Measurements from ENCODE around the gene TXNL1.

The TXNL1 gene

GRCh38 chr18:56570978-56571377, 67.4 kb downstream of the TXNL1 start:
- DNase-seq (ENCODE audit: low read depth in 2 of 2), result no peak

DNA sequence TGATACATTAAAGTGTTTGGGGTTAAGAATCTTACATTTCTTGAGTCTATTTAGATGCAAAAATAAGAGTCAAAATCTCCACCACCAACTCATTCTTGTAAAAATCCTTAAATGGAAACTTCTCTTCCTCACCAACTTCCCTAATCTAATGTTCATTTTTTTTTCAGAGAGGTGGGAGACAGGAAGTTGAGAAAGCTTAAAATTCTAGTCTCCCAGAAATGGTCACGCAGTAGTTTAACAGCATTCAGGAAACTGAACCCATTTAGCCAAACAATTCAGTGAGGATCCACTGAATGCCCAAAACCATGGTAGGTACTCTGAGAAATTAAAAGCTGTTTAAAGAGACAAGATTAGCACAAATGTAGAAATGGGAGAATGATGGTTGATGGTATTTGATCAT, 69.0 kb downstream of the TXNL1 start:
- no peak for DNase-seq (ENCODE audit: low read depth in 2 of 2)

DNA sequence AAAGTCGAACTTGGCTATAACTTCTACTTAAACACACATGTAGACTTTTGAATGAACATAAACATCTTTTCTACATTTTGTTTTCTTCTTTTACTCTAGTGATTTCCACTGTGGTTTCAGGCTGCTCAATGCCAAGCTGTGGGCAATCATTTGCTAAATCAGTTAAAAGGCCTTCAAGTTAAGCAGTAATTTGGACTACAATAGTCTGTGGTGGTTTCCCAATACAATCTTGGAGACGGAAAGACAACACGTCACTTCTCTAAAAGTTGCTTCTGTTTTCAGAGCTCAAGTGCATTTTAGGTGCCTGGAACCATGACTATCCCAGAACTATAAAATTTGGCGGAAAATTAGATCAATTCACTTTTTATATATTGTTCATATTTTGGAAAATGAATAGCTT, 69.4 kb downstream of the TXNL1 start:
- no peak for DNase-seq (ENCODE audit: low read depth in 2 of 2)

DNA sequence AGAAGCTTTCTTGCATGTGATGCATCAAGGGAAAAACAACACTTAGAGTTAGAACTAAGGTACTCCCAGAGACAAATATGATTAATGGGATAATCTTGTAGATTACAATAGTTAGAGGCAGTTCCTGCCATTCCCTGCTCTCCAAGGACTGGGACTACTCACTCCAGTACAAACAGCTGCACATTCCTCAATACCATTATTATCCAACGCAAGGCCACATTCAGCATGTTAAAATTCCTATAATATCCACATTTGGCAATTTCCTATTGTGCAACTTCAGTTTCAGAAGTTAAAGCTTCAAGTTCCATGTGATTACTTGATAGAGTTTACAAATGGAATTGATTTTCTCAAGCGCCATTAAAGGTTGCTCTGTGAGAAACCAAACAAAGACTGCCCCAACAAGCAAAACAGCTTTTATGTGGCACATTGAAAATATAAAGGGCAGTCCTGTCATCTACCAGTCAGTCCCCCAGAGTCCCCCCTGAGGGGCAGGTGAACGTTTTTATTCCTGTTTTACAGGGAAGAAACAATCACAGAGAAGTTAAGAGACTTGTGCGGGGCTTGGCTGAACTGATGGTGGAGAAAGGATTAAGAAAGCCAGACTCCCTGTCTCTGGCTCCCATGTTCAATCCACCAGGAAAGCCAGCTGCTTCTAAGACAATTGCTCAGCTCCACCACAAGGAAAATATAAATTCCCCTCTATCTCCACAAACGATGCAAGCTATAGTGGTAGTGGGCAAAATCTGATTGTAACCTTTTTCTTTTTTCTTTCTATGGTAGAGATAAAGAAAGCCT, 72.6 kb downstream of the TXNL1 start:
- no peak for DNase-seq (ENCODE audit: low read depth in 2 of 2)

GRCh38 chr18:56565046-56565445, 73.3 kb downstream of the TXNL1 start:
- DNase-seq (ENCODE audit: low read depth in 2 of 2), result no peak

GRCh38 chr18:56563568-56563967, 74.8 kb downstream of the TXNL1 start:
- DNase-seq (ENCODE audit: low read depth in 2 of 2), result no peak

DNA sequence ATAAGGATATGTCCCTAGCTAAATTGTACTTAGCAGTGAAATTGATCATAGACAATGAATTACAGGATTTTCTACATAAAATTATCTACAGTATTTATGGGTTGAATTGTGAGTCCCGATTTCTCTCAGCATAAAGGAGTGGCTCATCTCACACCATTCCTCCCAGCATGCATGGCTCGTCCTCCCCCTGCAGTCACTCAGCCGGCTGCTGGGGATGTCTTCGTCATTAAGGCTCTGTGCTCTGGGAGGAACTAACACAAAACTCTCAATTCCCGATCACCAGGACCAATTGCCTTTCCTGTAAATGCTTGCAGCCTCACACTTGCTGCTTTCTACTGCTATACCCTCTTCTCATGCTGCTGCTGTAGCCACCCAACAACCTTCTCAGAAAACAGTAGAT, 75.9 kb downstream of the TXNL1 start:
- DNase-seq (ENCODE audit: low read depth in 2 of 2), result no peak

- DNase-seq (ENCODE audit: low read depth in 2 of 2), result no peak
Observed at GRCh38 chr18:56560992-56561391, 77.4 kb downstream of the TXNL1 start.

- no peak for DNase-seq (ENCODE audit: low read depth in 2 of 2)
Observed at GRCh38 chr18:56559044-56559443, 79.3 kb downstream of the TXNL1 start.

DNA sequence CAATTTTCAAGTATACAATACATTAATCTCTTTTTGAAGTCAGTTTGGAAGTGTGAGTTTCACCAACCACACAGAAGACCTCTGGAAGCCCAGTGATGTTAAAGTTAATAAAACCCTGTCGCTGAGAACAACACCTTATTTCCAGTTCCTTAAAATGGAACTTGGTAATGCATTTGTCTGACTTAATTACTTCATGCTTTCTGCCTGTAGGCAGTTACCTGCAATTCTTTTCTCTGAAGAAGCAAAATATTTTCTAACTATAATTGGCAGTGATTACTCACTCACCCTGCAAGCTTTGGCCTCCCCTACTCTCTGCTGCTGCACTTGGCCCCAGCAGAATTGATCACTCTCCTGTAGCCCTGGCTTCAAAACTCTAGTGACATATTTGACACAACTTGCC, 81.5 kb downstream of the TXNL1 start:
- DNase-seq (ENCODE audit: low read depth in 2 of 2), result no peak

DNA sequence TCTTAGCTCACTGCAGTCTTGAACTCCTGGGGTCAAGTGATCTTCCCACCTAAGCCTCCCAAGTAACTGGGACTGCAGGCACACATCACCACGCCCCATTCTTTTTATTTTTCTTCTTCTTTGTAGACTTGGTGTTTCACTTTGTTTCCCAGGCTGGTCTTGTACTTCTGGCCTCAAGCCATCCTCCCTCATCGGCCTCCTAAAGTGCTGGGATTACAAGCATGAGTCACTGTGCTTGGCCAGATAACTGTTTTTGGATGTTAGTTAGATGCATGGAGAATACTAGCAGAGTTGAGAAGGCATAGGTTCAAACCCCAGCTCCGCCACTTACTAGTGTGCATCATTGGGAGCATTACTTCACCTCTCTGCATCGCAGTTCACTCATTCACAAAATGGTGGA, 88.3 kb downstream of the TXNL1 start:
- no peak for DNase-seq (ENCODE audit: low read depth in 2 of 2)

All from stimulated activated CD8-positive, alpha-beta memory T cell treated with anti-CD3 and anti-CD28 coated beads, Interleukin-15, amount 100 ng/mL, for 48 hours (primary cell).